ENCODE data around the gene PKD1.
A peak's percentile ranks its signal among the peaks of the same experiment; 100 is the strongest.

Gene PKD1

DNA sequence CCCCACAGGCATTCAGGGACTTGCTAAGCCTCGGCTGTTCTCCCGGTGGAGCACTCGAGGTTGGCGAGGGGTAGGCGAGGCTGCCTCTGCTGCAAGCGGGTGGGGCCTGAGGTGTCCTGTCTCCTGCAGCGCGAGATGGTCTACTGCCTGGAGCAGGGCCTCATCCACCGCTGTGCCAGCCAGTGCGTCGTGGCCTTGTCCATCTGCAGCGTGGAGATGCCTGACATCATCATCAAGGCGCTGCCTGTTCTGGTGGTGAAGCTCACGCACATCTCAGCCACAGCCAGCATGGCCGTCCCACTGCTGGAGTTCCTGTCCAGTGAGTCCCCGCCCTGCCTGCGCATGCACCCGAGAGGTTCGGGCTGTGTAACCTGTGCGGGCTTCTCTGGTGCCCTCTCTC, 61.6 kb downstream of the PKD1 start:
- DNase-seq (ENCODE audit: low read depth) = no peak

DNA sequence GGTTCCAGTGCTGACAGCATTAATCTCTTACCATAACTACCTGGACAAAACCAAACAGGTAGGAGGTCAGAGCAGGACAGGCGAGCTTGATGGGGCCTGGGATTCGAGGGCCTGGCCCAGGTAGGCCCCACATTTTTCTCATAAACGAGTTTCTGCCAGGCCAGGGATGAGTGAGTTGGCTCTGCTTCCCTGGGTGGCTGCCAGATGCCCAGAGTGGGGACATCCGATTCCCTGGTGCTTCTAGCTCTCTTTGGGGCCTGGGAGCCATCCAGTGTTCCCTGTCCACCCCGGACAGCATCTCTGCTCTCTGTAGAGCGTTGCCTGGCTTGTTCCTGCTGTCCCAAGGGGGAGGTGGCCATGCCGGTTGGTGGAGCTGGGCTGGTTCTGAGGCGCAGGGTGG, 62.8 kb downstream of the PKD1 start:
- no peak for DNase-seq (ENCODE audit: low read depth)

DNA sequence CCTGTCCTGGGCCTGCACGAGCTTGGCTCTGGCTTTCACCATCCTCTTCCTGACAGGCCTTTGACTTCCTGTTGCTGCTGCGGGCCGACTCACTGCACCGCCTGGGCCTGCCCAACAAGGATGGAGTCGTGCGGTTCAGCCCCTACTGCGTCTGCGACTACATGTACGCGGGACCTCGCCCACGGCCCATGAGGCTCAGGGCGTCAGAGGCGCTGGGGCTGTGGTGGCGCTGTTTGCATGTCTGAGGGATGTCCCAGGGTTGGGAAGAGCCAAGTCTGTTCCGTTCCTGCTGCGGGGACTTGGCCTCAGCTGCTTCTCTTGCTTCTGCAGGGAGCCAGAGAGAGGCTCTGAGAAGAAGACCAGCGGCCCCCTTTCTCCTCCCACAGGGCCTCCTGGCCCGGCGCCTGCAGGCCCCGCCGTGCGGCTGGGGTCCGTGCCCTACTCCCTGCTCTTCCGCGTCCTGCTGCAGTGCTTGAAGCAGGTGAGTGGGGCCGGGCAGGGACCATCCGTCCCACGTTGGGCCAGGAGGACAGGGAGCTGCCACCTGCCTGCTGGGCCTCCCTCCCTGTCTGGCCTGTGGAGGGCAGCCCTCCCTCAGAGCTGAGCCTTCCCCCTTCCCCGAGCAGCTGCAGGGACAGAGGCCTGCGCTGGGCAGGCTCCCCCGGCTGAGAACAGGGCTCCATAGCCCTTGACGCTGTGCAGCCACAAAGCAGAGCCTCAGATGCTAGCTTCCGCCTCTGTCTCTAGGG, 64.1 kb downstream of the PKD1 start:
- DNase-seq (ENCODE audit: low read depth) = no peak

DNA sequence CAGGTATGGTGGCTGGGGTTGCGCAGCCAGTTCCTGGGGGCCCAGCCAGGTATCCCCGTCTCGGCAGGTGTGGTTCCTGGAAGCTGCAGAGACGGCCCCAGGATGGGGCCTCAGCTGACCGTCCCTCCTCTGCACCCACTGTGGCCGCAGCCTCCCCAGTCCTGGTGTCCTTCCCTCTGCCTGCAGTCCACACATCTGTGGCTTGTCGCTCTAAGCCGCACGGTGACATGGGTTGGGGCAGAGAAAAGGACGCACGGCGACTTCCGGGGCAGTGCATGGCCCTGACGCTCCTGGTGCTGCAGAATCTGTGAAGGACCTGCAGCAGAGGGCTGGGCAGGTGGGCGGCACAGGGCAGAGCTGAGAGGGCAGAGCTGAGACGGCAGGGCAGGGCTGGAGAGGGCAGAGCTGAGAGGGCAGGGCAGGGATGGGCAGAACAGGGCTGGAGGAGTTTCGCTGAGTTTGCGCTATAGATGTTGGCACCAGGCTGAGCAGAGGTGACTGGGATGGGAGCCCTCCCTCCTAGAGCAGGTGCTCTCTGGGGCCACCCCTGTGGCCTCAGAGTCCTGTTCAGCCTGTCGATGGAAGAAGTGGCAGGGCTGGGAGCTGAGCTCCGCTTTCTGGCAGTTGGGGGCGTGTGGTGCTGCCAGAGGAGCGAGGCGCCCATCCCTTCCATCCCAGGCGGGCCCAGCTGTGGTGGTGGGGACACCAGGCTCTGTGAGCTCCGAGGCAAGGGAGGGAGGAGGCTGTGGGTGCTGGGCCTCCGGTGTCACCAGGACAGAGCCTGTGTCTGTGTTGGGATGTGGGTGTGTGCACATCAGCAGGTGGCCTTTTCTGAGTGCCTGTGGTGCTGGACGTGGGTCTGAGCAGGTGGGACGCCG, 64.9 kb downstream of the PKD1 start:
- no peak for DNase-seq (ENCODE audit: low read depth)

DNA sequence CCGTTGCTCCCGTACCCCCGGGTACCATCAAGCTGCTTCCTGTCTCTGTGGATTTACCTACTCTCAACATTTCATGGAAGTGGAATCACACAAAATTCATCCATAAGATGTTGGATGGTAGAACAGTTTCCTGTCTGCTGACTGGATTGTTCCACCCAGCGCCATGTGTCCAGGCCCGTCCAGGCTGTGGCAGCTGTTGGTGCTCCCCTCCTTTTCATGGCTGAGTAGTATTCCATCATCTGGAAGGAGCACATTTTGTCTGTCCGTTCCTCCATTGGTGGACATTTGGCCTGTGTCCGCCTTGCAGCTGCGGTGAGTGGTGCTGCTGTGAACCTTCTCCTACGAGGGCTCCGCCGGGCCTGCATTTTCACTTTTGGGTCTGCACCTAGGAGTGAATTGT, 69.6 kb downstream of the PKD1 start:
- DNase-seq (ENCODE audit: low read depth) = no peak

DNA sequence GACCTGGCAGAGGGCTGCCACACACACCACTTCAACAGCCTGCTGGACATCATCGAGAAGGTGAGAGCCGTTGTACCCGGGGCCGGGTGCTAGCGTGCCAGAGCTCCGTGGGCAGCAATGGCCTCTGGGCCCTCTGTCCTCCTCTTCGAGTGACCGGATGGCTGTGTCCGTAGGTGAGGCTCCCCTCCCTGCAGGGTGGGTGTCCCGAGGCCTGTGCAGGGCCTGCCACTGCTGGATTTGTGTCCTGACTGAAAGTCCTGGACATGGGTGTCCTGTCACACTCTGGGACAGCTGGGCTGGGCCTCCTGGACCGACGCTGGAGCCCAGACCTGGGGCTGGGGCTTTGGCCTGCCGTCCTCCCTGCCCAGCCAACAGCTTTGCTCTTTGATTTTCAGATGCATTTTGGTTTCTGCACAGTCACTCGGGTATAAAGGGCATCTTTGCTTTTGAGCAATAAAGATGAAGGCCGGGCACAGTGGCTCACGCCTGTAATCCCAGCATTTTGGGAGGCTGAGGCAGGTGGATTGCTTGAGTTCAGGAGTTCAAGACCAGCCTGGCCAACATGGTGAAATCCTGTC, 71.2 kb downstream of the PKD1 start:
- no peak for DNase-seq (ENCODE audit: low read depth)

DNA sequence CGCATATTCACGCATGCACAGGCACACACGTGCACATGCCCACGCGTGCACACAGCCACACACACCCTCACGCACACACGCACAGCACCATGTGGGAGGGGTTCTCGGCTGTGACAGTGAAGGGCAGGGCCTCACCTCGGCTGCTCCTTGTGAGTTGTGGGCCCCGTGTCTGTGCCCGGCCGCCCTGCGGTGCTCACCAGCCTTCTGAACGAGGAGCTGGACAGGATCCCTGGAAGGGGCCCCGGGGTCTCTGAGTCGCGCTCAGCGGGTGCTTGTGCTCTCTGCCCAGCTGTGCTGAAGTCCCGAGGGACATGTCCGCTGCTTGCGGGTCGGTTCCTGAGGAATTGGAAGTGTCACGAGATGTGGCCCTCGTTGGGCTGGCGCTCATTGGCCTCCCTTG, 71.8 kb downstream of the PKD1 start:
- no peak for DNase-seq (ENCODE audit: low read depth)

DNA sequence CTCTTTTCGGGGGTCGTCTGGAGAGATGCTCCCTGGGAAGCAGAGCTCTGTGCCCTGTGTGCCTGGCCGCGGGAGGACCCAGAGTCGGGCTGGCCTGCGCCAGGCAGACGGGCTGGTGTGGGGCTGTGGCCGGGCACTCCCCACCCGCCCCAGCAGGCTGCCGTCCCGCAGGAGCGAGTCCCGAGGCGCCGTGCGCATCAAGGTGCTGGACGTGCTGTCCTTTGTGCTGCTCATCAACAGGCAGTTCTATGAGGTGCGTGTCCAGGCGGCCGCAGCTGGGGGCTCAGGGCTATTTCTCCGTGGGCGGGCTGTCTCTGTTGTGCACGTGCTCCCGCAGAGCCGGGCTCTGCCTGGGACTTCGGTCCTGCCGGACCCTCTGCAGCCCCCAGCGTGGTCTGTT, 72.9 kb downstream of the PKD1 start:
- no peak for DNase-seq (ENCODE audit: low read depth)

DNA sequence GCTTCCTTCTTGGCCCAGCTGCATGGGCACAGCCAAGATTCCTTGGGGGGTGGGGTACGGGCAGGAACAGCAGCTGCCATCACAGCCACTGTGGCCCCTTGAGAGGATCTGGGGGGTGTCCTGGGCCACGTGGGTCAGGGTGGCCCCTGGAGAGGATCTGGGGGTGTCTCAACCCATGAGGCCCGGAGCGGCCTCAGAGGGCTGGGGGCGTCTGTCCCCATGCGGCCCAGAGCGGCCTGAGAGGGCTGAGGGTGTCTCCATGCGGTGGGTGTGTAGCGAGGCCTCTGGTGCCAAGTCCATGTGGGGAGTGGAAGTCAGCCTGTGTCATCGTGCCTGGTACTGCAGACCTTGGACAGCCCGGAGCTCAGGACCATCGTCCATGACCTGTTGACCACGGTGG, 74.2 kb downstream of the PKD1 start:
- DNase-seq (ENCODE audit: low read depth) = no peak

DNA sequence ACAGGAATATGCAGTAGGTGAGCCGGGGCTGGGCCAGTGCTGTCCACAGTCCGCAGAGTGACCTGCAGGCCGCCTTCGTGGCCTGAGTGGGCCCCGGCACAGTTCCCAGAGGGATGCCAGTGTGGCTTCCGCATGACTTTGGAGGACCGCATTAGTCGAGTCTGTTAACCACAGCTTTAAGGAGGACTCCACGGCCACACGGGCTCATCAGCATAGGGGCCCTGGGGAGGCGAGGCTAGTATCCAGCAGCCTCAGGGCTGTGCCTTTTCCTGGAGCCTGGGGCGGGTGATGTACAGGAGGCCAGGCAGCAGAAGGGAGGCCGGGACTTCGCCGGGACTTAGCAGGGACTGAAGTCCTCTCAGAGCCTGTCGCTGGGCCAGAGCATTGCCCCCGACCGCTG, 74.7 kb downstream of the PKD1 start:
- no peak for DNase-seq (ENCODE audit: low read depth)

DNA sequence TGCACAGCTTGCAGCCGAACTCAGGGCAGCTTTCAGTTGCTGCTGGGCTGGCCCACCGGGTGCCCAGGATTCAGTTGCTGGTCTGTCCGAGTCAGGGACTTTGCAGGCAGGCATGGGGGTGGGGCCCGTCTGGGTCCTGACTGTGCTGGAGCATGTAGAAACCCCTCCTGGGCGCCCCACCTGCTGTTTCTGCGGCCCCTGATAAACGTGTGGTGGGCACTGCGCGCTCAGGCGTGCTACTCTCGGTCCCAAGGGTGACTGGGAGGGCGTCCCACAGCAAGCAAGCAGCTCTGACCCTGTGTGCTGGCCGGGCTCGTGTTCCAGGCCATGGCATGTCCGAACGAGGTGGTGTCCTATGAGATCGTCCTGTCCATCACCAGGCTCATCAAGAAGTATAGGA, 75.4 kb downstream of the PKD1 start:
- DNase-seq (ENCODE audit: low read depth) = no peak

DNA sequence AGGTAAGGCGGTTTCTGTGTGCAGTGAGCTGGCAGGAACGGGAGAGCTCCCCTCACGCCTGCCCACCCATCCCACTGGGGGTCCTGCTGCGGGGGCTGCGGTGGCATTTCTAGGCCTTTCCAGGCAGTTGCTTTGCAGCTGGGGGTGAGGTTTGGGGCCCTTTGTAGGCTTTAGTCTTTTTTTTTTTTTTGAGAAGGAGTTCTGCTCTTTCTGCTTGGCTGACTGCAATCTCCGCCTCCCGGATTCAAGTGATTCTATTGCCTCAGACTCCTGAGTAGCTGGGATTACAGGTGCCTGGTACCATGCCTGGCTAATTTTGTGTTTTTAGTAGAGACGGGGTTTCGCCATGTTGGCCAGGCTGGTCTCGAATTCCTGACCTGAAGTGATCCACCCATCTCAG, 76.8 kb downstream of the PKD1 start:
- DNase-seq (ENCODE audit: low read depth) = no peak

DNA sequence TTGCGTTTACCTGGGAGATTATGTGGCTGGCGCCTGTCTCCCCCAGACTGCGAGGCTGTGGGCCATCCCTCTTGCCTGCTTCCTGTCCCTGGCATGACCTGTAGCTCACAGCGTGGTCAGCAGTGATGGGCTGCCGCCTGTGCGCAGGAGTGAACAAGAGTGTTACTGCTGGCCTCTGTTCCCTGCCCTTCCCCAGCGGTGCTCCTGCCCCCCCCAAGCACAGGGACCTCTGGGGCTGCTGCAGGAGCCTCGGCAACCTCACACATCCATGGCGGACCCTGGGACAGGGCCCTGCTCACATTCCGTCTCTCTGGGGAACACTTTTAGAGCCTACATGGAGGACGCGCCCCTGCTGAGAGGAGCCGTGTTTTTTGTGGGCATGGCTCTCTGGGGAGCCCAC, 77.3 kb downstream of the PKD1 start:
- DNase-seq (ENCODE audit: low read depth) = no peak

DNA sequence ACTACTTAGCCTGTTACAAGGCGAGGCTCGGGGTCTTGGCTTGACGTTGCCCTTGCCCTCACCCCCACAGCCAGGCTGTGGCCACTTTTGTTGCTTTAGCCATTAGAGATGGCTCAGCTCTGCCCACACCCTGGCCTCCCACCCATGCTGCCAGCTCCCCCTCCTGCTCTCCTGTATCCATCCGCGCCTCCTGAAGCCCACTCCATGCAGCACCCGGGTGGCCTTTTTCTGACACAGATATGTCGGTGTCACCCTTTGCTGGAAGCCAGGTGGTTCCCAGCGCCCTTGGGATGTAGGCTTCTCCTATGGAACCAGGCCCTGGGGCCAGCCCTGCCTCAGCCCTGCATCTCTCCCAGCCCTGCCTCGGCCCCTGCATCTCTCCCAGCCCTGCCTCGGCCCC, 78.3 kb downstream of the PKD1 start:
- no peak for DNase-seq (ENCODE audit: low read depth)

DNA sequence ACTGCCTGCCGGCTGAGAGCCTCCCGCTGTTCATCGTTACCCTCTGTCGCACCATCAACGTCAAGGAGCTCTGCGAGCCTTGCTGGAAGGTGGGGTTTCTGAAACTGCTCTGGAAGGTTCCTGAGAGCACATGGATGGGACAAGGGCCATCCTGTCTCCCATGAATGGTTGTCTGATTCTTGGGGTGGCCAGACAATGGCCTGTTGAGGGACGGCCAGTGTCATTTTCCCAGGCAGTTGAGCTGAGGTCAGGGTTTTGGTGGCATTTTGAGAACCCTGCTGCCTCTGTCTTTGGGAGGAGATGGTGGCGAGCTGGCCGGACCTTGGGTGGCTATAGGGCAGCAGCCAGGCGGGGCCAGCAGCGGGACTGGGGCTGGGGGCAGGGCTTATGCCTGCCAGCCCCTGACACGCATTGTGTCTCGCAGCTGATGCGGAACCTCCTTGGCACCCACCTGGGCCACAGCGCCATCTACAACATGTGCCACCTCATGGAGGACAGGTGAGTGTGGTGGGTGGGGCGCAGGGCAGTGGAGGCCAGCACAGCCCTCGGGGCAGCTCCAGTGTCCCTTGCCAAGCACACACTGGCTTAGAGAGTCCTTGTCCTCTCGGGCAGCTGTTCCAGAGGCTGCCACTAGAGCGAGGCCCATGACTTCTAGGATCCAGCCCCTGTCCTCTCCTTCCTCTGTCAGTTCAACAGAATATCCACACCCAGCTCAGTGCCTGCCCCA, 78.9 kb downstream of the PKD1 start:
- no peak for DNase-seq (ENCODE audit: low read depth)

DNA sequence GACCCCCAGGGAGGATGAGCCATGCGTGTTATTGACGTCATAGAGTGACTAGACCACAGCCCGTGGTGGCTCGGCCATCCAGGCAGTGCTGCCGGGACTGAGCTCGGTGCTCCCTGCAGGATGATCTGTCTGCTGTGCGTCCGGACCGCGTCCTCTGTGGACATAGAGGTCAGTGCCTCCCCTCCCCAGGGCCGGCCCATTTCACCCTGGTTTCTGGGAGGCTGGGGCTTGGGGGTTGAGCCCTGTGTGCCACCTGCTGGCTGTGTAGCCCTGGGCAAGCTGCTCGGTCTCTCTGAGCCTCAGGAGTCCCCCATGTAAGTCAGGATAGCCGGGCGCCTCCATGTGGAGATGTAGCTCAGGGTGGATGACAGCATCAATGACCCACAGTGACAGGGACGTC, 79.6 kb downstream of the PKD1 start:
- DNase-seq (ENCODE audit: low read depth) = no peak

DNA sequence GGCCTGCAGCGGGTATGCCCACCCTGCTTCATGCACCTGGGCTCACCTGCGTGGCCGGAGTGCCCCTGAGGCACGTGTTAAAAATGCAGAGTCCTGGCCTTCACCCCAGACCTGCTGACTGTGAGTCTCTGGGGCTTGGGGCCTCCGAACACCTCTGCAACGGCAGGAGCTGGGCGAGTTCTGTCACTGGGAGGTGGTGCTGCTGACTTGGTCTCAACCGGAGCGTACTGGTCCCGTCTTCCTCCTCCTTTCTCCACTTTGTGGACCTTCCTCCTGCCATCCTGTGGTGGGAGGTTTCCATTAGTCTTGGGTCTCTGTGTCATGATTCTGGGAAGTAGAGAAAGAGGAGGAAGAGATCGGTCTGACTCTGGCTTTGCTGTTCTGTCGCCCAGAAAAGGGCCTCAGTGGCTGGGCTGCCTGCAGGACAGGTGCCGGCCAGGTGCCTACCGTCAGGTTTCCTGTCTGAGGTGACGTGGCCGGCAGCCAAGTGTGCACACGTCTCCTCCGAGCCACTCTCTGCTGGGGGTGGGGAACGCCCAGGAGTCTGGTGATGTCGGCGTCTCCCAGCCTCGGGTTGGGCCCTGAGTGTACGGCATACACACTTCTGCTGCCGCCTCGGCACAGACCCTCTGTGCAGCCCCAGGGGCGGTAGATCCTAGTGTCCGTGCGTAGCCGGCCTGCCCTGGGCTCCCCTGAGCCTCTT, 81.0 kb downstream of the PKD1 start:
- no peak for DNase-seq (ENCODE audit: low read depth)

DNA sequence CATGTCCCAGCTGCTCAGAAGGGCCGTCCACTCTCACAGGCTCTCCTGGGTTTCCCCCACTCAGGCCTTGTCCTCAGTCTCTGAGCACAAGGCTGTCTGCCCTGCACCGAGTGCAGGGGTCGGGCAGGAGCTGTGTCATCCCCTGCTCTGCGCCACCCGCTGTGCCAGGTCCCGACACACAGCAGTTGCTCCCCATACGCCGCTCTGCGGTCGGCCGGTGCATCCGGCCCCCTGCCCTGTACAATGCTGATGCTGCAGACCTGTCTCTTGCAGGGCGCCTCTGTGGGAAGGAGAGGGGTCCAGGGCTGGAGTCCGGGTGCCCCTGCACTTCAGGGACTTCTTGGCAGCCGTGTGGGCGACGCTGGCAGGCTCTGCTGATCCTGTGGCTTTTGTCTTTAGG, 81.8 kb downstream of the PKD1 start:
- no peak for DNase-seq (ENCODE audit: low read depth)

DNA sequence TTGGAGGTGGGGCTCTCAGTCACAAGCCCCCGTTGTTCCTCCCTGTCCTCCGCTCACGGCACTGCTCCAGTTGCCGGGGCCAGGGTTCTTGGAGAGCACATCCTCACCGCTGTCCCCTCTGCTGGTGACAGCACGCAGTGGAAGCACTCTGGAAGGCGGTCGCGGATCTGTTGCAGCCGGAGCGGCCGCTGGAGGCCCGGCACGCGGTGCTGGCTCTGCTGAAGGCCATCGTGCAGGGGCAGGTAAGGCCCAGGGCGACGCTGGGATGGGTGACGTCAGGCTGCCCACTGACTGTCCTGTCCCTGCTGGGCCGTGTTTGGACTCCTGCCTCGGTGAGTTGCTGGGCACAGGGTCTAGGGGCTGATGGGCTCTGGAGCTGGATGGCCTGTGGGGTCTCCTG, 82.5 kb downstream of the PKD1 start:
- DNase-seq (ENCODE audit: low read depth) = no peak

DNA sequence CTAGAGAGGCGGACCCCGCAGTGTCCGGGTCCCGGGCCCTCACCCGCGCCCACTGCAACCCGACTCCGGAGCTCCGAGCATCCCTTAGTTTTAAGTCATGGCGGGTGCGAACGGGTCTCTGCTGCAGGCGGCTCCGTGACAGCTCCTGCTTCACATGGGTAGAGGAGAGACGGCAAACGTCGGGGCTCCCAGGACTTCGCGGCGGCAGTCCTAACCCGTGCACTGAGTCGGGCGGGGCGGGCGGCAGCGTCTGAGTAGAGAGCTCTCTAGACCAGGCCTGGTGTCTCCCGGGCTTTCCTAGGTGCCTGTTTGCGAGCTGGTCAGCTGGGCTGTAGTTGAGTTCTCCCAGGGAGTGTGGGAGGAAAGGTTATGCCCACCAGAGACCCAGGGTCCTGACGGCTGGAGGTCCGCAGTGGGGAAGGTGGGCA, 87.6 kb downstream of the PKD1 start:
- DNase-seq (ENCODE audit: low read depth) = no peak

DNA sequence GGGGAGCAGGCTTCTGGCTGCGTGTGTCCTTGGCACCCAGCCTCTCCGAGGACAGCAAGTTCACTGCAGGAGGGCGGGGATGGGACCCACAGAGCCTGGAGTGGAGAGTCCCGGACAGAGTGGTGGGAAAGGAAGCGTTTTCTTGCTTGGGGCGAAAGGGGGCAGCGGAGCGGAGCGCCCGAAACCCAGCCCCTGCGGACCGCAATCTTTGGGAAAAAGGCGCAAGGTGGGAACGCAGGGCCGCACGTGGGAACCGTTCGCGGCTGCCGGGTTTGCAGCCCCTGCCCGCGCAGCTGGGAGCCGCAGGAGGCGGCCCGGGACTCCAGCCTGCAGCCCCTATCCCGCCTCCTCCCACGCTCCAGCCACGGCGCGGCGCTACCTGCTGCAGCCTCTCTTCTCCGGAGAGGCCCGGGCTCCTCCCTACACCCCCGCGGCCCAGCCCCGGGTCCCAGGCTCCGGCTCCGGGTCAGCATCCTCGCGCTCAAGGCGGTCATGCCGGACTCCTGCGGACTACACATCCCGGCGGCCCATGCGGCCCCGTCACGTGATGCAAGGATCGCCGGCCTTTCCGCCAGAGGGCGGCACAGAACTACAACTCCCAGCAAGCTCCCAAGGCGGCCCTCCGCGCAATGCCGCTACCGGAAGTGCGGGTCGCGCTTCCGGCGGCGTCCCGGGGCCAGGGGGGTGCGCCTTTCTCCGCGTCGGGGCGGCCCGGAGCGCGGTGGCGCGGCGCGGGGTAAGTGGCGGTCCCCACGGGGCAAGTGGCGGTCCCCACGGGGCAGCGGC, 88.2 kb downstream of the PKD1 start, which contains the start of the genes NTHL1 and TSC2:
NTHL1 (minus strand) TSS at position 505 of the 786 bp plus-strand sequence; CDS start at position 494, 11 bp downstream.
TSC2 (plus strand) TSS at position 656 of the 786 bp plus-strand sequence. CDS start 631 bp downstream, outside the sequence.
- DNase-seq (ENCODE audit: low read depth) = peak; percentile 88

Measured in stimulated activated CD8-positive, alpha-beta memory T cell treated with anti-CD3 and anti-CD28 coated beads, Interleukin-12 subunit alpha, Interleukin-12 subunit beta, amount 100 ng/mL, for 1 hour (primary cell).